HG03095 (cell line): ENCODE measurements around the gene PRRG1.
"Not testable (repeated sequence)": the region's sequence is repeated elsewhere in the genome, so short reads cannot be mapped to it uniquely, and the experiment has no call there.

Source experiments
- ATAC-seq: cut with Tn5 transposase; IDR thresholded peaks from one replicate; pipeline ENCODE4 v1.9.1; 2021; ENCODE audit warnings: moderate library complexity; ENCODE audit not compliant: unreplicated experiment

The PRRG1 gene

DNA sequence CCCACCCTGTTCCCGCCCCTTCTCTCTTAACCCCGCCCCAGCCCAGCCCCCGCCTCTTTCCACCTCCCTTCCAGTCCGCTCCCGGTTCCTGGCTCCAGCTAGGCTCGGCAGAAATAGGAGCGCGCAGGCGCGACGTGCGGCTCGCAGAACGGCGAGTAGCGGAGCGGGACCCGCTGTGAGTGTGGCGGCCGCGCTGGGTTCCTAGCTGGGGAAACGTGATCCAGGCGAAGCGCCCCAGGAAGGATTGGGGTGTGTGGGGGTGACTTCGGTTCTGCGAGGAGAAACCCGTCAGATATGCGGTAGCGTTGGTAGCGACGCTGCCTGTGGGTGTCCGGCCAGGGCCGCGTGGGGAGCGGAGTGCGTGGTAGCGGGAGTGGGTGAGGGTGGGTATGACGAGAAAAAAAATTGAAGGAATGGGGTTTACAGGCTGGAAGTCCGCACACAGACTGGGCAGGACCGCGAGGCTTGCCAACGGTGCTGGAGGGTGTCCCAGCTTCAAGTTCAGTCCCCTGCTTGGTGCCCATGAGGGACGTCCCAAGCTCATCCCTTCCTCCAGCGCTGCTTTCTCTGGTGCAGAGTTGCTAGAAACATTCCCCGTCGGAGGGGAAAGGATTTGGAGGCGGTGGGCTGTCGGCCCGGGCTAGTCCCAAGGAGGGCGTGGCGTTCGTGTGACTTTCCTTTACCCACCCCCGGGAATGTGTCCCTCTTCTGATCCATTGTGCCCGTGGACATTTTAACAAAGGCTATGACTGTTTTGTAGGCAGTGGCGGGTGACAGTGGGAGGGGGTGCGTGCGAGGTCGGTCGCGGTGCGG is at the start of gene PRRG1:
PRRG1 (plus strand) TSS at position 144 of the 813 bp plus-strand sequence. CDS start 56,886 bp downstream, outside the sequence.
- ATAC-seq = no peak

DNA sequence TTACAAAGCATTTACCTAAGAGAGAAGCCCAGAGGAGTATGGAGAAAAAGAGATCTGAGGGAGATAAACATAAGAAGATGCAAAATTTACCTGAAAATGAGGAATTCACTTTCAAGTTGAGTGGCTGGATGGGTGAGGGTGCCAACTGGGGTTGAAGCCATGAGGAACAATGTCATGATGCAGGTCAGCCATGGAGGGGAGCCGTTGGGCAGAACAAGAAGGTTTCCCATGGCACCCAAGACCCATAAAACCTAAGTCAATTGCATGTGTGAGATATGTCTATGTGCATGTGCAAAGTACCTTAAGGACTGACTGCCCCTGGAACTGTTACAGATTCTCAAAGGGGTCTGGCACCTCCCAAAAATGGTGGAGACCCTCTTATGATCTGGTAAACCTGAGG is 46.6 kb upstream of the PRRG1 start:
- no peak for ATAC-seq

DNA sequence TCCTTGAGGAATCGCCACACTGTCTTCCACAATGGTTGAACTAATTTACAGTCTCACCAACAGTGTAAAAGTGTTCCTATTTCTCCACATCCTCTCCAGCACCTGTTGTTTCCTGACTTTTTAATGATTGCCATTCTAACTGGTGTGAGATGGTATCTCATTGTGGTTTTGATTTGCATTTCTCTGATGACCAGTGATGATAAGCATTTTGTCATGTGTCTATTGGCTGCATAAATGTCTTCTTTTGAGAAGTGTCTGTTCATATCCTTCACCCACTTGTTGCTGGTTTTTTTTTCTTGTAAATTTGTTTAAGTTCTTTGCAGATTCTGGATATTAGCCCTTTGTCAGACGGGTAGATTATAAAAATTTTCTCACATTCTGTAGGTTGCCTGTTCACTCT is 43.9 kb upstream of the PRRG1 start:
- ATAC-seq = not testable (repeated sequence)

DNA sequence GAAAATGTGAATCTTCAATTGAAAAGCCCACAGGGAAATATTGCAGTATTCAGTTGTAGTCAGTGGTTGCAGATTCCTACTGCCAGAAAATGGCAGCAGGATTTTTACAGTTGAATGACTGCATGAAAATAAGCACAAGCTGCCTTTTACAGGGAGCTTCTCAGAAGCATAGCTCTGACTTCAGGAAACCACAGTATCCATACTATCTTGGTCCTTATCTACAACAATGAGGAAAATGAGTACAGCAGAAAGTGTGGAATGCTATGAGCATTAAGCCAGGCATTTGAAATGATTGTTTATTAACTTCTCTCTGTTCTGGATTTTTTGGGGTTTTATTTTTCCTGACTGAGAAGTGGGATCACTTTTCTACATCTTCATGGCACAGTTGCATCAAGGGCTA is 34.6 kb upstream of the PRRG1 start:
- ATAC-seq = no peak

DNA sequence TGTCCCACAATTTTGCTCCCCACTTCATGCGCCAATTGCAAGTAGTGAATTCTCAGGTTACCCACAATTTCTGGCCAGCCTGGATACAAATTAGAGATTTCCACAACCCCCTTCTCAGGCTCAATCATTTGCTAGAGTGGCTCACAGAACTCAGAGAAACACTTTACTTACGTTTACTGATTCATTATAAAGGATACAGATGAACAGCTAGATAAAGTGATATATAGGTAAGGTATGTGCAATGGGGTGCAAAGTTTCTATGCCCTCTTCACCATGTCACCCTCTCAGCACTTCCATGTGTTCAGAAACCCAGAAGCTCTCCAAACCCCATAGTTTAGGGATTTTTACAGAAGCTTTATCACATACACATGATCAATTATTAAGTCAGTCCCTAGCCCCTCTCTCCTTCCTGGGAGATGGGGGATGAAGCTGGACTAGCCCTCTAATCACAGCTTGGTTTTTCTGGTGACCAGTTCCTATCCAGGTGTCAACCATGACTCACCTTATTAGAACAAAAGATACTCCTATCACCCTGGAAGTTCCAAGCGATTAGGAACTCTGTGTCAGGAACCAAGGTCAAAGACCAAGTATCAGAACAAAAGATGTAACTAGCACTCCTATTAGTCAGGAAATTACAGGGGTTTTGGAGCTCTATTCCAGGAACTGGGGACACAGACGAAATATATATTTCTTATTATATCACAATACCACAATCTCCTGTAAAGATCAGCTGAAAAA is 33.5 kb upstream of the PRRG1 start:
- no peak for ATAC-seq

DNA sequence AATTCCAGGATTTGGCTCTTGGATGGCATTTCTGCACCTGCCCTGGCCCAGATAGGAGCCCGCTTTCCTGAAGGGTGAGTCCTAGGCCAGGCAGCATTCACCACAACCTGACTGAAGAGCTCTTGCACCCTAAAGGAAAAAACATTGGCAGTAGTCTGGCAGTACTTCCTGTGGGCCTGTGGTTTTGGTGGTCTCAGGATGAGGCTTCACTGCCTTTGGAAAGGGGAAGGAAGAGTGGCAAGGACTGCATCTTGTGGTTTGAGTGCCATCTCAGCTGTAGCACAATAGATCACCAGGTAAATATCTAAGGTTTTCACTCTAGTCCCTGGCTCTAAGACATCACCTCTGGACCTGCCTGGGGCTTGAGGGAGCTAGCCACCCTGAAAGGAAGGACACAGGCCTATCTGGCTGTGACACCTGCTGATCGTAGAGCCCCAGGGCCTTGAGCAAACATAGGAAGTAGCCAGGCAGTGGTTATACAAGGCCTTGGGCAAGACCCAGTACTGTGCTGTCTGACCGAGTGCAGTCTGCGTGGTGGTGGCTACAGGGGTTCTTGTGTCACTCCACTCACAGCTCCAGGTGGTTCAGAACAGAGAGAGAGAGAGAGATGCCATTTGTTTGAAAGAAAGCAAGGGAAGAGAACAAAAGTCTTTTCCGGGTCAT is 28.5 kb upstream of the PRRG1 start:
- no peak for ATAC-seq

DNA sequence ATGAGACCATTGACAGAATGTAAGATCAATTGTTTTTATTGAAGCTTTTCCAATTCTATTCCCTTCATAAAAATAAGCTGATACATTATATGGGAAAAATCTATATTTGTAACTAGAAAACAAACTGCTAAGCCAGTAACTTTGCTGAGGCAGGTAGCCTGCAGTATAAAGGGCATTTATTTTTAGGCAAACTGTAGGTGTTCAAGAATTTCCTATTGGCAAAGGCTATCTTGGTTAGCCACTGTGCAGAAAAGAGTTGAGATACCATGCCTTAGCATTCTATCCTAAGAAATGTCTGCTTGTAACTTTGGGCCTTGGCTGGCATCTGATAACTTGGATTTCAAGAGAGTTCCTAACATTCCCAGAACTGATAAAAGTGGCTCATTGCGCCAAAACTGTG is 18.5 kb upstream of the PRRG1 start:
- no peak for ATAC-seq

DNA sequence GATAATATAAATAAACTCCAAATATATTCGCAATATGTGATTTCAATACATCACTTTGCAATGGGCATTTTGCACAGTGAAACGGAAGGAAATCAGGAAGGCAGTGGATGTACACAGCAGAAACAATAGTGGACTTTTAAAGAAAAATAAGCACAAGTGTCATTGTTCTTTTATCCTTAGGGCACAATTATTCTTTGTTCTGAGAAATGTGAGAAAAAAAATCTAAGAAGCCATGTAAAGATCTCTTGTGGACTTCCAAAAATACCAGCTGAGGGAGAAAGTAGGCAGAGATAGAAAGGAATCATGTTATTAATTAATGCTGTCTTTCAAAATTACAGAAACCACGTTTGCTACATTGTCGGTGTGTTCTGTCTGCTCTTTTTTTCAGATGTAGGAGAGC is 17.6 kb upstream of the PRRG1 start:
- no peak for ATAC-seq

DNA sequence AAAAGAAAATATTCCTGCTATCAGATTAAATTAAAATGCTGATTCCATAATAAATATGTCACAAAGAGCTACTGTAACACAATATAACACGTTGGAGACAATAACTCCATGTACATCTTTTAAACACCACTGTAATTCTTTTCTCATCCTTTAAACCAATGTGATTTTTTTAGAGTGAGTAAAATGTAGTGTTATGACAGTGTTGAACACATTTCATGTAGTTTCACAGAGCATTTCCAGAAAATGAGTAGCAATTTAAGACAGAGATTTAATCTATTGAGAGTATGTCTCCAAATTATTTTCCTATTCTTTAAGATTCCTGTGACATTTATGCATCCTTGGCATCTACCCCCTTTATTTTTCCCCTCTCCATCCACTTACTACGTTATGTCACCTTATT is 17.1 kb upstream of the PRRG1 start:
- no peak for ATAC-seq

DNA sequence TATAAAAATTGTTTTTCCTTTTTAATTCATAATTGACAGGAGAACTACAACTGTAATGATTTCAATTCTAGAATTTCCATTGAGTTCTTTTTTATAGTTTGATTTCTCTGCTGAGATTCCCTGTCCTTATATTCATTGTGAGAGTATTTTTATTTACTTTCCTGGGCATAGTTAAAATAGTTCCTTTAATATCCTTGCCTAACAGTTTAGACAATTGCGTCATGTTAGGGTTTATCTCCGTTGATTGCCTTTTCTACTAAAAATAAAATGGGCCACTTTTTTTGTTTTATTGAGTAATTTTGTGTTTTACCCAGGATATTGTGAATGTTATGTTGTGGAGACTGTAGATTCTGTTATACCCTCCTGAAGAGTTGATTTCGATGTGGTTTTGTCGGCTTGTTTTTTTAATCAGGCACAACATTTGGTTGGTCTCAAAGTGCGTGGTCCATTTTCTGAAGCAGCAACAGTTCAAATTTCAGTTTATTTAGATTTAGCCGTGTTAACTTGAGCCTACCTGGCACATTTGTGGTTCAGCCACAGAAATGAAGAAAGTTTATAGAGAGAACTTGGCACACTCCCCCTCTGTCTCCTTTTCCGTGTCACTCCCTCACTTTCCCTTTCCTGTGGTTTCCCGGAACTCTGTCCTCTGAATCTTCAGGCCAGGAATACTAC is 16.0 kb upstream of the PRRG1 start:
- ATAC-seq = no peak

DNA sequence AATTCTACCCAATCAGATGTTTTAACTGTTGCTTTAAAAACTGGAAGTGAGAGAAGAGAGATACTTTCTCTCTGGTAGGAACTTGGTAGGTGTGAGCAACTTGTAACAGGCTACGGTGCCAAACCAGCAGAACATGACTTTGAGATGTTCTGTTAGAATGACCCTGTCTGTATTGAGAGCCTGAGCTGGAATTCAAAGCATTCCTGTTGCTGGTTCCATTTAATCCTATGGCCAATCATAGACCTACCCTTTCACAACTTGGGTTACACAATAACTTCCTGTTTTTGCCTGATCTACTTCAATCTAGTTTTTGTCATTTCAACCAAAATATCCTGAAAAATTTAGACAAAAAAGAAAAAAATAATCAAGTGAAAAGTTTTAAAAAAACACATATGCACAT is 1.7 kb upstream of the PRRG1 start:
- ATAC-seq = no peak

DNA sequence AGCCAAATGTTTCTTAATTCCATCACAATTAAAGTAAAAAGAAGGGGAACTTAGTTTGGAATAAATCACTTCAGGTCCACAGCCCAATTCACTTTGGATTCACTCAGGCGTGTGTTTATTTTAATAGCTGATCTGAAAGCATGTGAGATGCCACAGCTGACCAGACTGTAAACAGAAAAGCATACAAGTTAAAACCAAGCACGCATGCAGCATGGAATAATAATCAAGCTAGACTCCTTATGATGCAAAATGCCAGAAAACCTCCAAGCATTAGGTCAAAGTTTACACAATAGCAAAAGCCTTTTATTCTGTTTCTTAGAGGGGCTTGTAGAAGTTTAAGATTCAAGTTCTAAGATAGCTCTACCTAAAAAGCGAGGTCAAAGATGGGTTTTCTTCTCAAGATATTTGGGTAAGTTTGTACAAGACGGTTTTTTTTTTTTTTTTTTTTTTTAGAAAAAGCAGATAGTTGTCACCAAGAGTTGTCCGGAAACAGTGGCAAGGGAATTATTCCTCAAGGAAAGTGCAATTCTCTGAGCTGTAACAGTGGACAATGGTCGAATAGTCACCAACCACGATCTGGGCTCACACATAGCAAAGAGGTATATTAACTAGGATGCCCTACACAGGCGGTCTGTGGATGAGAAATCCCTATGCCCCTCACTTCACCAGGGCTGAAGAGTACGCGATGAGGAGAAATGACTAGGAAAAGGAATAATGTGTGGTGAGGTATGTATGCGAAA is 763 bp upstream of the PRRG1 start:
- no peak for ATAC-seq

DNA sequence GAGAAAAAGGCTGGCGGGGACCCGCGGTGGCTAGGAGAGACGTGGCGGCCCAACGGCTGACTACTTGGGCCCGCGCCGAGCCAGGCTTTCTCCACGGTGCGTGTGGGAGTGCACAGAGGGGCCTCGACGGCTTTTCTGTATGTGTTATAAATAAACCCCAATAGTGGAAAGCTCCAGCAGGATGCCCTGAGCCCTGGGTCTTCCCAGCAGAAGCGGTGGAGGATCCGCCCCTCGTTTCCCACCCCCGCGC is 268 bp upstream of the PRRG1 start:
- ATAC-seq = no peak

DNA sequence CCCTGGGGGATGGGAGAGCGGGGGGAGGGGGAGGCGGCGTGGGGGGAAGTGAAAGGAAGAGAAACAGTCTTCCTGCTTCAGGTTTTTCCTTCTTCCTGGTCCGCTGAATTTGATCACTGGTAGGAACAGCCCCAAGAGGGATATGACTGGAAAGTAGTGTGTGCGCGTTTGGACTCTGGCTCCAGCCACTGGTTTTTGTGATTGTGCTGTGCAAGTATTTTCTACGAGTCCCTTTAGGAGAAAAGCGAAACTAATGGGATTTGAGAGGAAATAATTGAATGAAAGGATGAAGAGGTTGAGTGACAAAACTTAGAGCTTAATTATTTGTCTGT is 836 bp downstream of the PRRG1 start:
- no peak for ATAC-seq

DNA sequence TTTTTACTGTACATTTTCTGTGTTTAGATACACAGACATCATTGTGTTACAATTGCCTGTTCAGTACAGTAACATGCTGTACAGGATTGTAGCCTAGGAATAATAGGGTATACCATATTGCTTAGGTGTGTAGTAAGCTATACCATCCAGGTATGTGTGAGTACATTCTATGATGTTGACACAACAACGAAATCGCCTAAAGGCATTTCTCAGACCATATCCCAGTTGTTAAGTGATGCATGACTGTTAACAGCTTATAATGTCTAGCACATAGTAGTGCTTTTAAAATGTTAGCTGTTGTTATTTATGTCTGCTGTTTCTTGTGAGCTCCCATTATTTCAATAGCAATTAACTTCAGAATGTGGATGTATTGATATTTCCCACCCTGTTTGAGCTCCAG is 4.5 kb downstream of the PRRG1 start:
- no peak for ATAC-seq

DNA sequence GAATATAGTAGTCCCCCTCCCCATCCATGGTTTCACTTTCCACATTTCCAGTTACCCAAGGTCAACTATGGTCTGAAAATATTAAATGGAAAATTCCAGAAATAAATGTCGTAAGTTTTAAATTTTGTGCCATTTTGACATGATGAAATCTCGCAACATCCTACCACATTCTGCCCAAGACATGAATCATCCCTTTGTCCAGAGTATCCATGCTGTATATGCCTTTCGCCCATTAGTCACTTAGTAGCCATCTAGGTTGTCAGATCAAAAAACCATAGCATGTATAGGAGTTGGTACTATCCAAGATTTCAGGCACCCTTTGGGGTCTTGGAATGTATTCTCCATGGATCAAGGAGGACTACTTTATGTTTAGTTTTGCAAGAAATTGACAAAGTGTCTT is 8.3 kb downstream of the PRRG1 start:
- no peak for ATAC-seq

DNA sequence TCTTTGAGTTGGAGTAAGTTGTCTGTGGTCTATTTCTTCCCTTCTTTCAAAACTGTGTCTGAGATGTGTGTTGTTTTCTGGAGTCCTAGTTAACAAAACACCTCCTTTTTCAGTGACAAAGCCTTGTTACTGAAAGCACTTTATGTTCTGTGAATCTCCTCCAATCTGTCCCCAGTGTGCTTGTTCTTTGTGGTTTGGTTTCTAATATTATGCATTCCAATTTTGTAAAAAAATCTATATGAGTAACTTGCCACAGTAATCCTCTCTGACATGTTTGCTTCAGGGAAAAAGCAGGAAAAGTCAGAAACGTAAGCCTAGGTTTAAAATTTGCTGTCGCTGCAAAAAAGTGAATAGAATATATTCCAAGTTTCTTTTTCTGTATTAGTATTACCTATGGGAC is 12.4 kb downstream of the PRRG1 start:
- no peak for ATAC-seq

DNA sequence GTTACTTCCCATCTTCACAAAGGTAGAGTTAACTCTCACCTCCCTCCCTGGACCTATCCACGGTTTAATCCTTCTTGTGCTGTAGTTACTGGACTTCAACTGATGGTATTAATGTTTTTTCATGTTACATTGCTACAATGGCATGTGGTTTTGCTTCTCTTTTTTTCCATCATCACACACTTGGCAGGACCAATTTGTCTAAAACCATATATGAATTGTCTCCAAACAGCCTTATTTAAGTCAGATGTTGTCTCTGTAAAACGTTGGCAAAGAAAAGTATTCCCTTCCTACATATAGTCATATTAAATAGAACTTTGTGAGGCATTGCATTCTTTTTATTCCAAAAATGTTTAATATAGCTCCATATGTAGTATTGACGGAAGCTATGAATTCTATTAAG is 15.5 kb downstream of the PRRG1 start:
- ATAC-seq = no peak

DNA sequence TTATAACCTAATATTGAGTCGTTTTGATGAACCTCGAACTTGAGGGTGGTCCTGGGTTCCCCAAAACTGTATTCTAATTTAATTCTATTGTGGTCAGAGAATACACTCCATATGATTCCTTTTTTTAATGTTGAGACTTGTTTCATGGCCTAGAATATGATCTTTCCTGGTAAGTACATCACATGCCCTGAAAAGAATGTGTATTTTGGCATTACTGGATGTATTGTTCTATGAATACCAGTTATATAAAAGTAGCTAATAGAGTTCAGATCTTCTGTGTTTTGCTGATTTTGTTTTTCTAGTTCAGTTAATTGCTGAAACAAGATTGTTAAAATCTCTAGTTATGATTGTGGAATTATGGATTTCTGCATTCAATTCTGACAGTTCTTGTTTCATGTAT is 18.8 kb downstream of the PRRG1 start:
- ATAC-seq = no peak

DNA sequence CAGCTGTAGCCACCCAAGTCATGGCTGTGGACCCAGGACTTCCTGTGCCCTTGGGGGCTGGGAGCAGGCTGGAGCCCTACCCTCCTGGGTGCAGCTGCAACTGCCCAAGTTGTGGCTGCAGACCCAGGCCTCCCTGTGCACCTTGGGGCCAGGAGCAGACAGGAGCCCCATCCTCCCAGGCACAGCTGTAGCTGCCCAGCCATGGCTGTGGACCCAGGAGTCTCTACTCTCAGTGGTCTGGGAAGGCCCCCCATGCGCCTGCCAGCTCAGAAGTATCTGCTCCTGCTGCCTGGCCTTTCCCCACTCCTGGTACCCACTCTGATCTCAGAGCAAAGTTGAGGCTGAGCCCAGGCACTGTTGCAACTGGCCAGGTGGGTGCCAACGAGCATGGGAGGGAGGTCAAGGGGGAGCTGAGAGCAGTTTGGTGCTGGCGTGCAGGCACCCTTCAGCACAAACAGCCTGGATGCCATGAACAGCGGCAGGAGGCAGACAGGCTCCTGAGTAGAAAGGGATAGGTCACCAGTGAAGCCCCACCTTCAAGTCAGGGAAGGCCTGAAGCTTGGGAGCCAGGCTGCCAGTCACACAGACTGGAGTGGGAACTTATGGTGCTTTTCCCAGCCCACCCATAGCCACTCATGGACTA is 21.5 kb downstream of the PRRG1 start:
- no peak for ATAC-seq

DNA sequence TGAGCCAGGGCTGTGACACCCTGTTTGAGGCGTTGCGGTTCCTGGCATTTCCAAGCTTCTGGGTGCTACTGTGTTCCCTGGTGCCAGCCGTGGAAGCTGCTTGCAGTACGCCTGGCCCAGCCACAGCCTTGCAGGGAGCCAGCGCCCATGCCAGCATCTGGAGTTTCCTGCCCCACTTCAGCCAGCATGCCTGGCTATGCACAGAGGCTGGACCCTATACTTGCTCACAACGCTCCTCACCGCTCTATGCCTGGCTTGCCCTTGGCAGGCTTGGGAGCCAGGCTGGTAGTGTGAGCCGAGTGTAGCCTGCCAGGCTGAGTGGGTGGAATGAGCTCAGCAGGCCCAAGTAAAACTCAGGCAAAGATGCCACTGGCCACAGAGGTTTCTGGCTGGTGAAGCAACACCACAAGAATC is 22.4 kb downstream of the PRRG1 start:
- ATAC-seq = no peak
